Mucosa of stomach (tissue), 1 donor: ENCODE results near the gene ZBTB20.

ENCODE experiments used
- H3K27me3 ChIP-seq: one replicate; pipeline ENCODE4 v1.7.0; 2013; ENCODE audit warnings: mild to moderate bottlenecking, low read length; ENCODE audit not compliant: control insufficient read depth, insufficient read depth
- H3K36me3 ChIP-seq: one replicate; pipeline ENCODE4 v1.7.0; 2013; ENCODE audit warnings: low read length; ENCODE audit not compliant: control insufficient read depth, insufficient read depth
- H3K4me1 ChIP-seq: one replicate; pipeline ENCODE4 v1.7.0; 2013; ENCODE audit warnings: mild to moderate bottlenecking, low read length; ENCODE audit not compliant: control insufficient read depth, insufficient read depth
- H3K4me3 ChIP-seq: one replicate; pipeline ENCODE4 v1.7.0; 2013; ENCODE audit warnings: low read length
- H3K9ac ChIP-seq: one replicate; pipeline ENCODE4 v1.7.0; 2013; ENCODE audit warnings: mild to moderate bottlenecking, low read length, moderate library complexity
- H3K9me3 ChIP-seq: one replicate; pipeline ENCODE4 v1.7.0; 2013; ENCODE audit warnings: mild to moderate bottlenecking, low read length, moderate library complexity; ENCODE audit not compliant: control insufficient read depth
- donor health status: Pancreatic carcinoma.

The ZBTB20 gene

DNA sequence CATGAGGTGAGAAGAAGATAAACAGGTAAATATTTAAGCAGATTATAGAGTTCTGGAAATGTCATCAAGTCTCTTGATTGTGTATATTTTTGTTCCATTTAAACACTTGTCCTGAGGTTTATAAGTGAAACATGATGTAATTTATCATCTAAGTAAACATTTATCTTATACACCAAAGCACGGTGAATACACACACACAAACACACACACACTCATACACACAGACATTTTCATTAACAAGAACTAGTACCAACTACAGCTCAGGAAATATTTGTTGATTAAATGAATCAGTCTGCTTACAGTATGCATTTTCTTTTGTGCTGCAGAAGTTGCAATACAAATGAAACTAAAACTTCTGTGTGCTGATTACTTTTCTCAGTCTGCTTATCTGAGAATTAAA is 357.3 kb downstream of the ZBTB20 start:
- Histone ChIP-seq H3K9ac (no peak overlapping the region), H3K4me3 (no peak overlapping the region), H3K4me1 (no peaks in the 10 kb centered on the region), H3K36me3 (no peaks in the 10 kb centered on the region), H3K9me3 (no peaks in the 10 kb centered on the region), H3K27me3 (no peaks in the 10 kb centered on the region)

DNA sequence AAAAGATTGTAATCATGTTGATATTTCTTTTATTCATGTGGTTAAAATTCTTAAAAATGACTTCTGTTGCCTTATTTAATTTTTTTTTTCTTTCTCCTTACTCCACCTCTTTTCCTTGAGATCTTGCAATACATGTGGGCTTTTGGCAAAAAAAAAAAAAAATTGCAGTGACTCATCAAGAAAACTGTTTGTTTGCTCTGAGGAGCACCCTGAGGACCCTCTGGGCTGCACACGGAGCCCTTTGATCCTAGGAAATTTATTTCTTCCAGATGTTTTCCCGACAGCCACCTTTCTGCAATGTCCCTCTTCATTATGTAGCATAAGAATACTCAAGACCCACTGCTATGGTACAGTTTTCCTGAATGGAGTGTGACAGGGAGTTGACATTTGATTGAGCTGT is 371.7 kb downstream of the ZBTB20 start:
- Histone ChIP-seq H3K4me3 (no peak overlapping the region), H3K9ac (no peak overlapping the region), H3K36me3 (no peaks in the 10 kb centered on the region), H3K4me1 (no peaks in the 10 kb centered on the region), H3K27me3 (no peaks in the 10 kb centered on the region), H3K9me3 (no peaks in the 10 kb centered on the region)

DNA sequence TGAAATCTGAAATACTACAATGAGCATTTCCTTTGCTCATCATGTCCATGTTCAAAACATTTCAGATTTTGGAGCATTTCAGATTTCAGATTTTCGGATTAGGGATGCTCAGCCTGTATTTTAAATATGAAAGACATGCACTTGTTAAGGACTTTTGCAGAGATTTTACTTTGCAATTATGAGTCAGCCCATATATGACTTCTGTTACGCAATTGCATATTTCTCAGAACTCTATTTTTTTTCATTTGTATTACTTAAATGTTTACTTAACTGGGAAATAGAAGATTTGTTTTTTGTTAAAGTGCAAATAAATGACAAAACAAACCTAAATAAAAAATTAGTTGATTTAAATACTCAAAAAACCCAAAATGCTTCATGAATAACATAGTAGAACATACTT is 376.2 kb downstream of the ZBTB20 start:
- no peak overlapping the region for H3K4me3 ChIP-seq
- H3K4me1 ChIP-seq, result no peaks in the 10 kb centered on the region
- H3K9me3 ChIP-seq, result no peaks in the 10 kb centered on the region
- H3K9ac ChIP-seq, result no peak overlapping the region
- no peaks in the 10 kb centered on the region for H3K27me3 ChIP-seq
- no peaks in the 10 kb centered on the region for H3K36me3 ChIP-seq

DNA sequence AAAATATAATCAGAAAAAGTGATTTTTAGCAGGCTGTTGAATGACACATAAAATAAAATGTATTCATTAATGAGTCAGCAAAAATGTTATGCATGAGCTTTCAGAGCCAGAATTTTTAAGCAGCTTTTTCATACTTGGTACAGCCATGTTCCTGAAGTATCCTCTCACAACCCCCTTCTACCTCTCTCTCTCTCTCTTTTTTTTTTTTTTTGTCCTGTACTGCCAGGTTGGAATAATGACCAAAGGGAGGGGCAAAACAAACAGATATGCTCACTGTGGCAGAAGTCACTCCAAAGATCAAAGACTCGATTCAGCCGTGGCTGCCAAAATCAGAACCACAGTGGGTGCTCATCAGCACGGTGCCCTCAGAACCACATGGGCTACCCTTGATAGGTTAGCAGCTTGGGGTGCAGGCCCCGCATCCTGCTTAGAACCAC is 383.0 kb downstream of the ZBTB20 start:
- H3K9ac ChIP-seq, result no peak overlapping the region
- H3K4me3 ChIP-seq, result no peak overlapping the region
- H3K4me1 ChIP-seq, result peaks cover 10% of the 10 kb centered on the region
- H3K27me3 ChIP-seq, result no peaks in the 10 kb centered on the region
- no peaks in the 10 kb centered on the region for H3K9me3 ChIP-seq
- no peaks in the 10 kb centered on the region for H3K36me3 ChIP-seq

DNA sequence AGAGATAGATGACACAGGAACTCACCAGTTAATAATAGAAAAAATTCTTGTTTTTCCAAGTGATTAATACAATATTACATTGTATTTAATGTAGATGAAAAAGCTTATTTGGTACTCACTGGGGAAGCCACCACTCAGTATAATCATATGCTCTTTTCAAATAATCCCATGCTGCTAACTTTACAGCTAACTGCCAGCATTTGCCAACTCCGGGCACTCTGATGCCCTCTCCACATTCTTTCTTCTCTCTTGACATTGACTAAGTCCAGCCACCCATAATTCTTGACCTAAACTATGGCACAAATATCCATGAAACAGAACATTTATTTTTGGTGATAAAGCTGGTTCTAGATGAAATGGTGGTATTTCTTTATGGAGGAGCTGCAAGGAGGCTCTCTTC is 384.9 kb downstream of the ZBTB20 start:
- Histone ChIP-seq H3K4me1 (peaks cover 10% of the 10 kb centered on the region), H3K27me3 (no peaks in the 10 kb centered on the region), H3K9ac (no peak overlapping the region), H3K9me3 (no peaks in the 10 kb centered on the region), H3K36me3 (no peaks in the 10 kb centered on the region), H3K4me3 (no peak overlapping the region)

DNA sequence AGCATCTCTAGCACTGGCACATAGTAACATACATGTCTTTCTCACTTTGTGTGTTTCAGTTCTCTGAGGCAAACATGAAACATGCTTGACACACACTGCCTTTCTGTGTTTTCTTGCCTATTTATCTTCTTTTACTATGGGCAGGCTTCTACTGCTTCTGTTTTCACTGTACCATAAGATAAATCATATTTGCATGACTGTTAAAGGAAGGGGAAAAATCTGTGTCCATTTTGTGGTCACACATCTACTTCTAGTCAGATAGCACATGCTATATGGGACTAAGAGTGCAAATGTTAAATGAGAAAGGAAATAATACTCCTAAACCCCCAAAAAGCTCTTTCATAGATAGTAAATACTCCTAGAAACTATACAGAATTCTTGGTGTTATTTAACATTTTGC is 386.4 kb downstream of the ZBTB20 start:
- Histone ChIP-seq H3K4me1 (peaks cover 10% of the 10 kb centered on the region), H3K27me3 (no peaks in the 10 kb centered on the region), H3K36me3 (no peaks in the 10 kb centered on the region), H3K9me3 (no peaks in the 10 kb centered on the region), H3K4me3 (no peak overlapping the region), H3K9ac (no peak overlapping the region)

DNA sequence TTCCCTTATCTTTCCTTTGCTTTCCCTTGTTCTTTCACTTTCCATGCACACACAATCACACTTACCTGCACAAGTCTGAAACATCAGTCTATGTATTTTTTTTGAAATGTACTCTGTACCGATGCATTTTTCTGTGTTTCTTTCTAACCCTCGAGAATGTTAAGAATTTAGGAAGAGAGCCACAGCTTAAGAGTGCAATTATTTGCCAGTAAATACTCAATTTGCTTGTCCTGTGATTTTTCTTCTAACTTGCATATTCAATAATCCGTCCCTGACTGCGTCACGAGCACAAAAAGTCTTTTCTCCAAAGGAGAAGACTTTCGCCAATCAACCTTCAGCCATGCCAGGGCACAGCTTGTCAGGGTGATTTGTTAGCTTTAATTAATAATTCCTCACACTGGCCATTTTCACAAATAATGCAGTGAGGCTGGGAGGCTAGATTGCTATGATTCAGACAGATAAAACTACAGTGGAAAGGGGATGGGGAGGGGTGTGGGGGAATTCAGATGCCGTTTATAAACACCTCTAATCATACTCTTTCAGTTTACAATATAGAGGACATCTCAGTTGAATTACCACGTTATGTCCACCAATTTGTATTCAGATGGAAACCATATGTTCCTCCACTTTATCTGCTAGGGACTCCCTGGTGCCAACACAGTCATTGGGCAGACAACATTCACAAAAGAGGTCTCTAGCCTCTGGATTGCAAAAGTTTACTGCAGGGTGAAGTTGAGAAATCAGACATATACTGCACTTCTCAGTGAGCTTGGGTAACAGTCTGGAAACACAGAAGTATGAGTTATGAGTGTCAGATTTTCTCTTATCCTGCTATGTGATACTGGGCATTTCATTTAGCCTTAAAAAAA is 388.0 kb downstream of the ZBTB20 start:
- peaks cover 2% of the 10 kb centered on the region for H3K4me1 ChIP-seq
- no peaks in the 10 kb centered on the region for H3K27me3 ChIP-seq
- H3K9ac ChIP-seq, result peak overlapping the region; percentile 28
- no peaks in the 10 kb centered on the region for H3K36me3 ChIP-seq
- H3K9me3 ChIP-seq, result no peaks in the 10 kb centered on the region
- no peak overlapping the region for H3K4me3 ChIP-seq

DNA sequence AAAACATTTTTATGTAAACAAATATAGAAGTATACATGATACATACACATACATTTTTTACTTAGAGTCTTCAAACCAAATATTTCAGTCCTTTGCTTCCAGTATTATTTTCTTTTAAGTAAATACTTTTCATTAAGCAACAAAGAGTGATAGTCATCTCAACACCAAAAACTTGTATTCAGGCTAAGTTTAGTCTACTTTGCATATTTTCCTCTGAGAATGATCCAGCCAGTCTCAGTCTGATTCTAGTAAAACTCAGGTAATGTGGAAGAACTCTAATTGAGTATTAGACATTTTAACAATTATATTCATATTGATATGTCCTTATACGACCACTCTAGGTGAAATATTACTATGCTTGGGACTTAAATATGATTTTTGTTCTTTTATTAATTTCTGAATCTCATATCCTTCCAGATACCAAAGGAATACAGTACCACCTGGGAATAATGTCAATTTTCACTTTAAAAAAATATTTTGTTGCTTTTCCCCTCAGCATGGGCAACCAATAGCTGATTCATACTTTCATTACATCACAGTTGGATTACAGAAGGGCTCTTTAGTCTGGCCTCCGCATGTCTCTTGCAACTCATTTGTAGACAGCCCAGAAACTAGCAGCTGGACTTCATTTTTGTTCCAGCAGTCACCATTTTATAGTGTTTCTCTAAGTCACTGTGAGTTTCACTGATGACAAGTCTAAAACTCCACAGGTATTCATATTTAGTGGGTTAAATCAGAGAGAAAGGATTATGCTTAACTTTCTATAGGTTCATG is 390.4 kb downstream of the ZBTB20 start:
- Histone ChIP-seq H3K4me3 (no peak overlapping the region), H3K27me3 (no peaks in the 10 kb centered on the region), H3K9me3 (no peaks in the 10 kb centered on the region), H3K36me3 (no peaks in the 10 kb centered on the region), H3K4me1 (no peaks in the 10 kb centered on the region), H3K9ac (no peak overlapping the region)

DNA sequence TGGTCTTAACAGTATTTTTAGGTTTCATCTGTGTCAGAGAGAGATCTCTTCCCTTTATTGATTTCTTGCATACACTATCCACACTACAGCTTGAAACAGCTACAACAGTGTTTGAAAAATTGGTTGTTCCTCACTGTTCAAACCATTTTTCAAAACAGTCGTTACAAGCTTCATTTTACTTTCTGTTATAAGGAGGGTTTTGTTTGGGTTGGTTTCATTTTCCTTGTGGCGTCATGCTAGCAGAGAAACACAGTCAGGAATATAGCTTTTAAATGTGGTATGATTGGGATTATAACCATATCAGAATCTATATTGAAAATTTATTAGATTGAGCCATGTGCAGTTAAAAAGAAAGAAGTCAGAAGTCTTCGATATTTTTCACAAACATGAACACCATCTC is 400.6 kb downstream of the ZBTB20 start:
- Histone ChIP-seq H3K4me3 (no peak overlapping the region), H3K9me3 (no peaks in the 10 kb centered on the region), H3K4me1 (peaks cover 9% of the 10 kb centered on the region), H3K27me3 (no peaks in the 10 kb centered on the region), H3K9ac (peak overlapping the region; percentile 33), H3K36me3 (no peaks in the 10 kb centered on the region)

DNA sequence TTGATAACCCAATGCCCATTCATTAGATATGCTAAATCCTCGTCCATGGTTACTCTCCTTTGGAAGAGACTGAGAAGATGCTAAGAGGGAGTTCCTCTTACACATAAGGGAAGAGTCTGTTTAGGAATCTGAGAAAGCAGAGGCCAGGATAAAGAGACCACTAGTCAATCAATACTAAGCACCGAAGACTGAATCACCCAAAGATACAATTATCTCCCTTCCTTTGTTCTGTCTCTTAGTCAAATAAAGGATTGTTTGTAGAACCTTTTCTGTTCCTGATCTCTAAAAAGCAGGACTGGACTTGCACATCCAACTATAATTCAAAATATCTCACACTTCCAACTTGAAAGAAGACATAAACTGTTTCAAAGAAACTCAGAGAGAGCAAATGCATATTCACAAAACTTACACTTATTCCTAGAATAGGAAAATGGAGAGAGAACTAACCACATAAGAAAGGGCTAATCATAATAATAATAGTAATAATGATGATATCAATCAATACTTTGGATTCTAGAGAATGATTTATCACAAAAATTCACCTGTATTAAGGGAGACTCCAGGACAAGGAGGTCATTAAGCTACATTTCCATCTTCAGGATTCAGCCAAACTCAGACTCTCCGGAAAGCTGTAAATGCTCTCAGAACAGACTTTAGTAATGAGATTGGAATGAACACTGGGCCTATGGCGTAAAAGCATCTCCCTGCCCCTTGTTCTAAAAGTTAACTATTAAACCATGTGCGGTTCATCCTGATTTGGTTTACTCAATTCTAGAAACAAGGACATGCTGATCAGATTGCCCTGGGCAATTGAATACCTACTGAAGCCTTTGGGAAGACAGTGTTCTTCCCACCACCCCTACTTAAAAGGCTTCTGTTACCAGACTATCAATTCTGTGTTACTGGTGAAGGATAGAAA is 401.5 kb downstream of the ZBTB20 start:
- Histone ChIP-seq H3K9ac (peak overlapping the region; percentile 13), H3K9me3 (no peaks in the 10 kb centered on the region), H3K27me3 (no peaks in the 10 kb centered on the region), H3K36me3 (no peaks in the 10 kb centered on the region), H3K4me1 (peaks cover 9% of the 10 kb centered on the region), H3K4me3 (no peak overlapping the region)

DNA sequence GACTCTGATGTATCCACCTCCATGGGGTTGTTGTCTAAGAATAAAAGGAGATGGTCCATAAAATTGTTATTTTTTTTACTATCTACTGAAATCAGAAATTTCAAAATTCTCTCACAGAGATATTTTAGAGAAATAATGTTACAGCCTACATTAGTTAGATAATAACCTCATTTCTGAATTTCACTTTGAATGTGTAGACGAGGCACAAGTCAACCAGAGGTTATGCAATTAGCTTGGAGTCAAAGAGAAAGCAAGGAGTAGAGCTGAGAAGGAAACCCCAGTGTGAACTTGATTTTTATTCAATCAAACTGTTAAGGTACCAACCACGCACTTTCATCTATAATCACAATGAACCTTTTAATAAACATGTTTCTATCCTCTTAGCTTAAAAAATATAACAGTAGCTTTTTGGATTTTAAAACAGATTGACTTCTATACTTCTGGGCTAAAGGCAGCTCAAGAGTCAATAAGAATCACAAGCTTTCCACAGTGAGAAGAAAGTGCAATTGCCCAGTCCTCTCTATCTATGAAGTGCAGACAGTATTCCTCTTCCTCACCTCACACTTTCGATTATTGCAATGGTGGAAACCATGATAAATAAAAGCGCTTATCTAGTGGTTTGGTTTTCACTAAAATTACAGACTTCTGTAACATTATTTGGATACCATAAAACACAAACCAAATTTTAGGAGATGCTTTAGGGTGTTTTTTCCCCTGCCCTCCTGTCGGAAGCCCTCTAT is 403.2 kb downstream of the ZBTB20 start:
- Histone ChIP-seq H3K9me3 (no peaks in the 10 kb centered on the region), H3K4me1 (peaks cover 9% of the 10 kb centered on the region), H3K4me3 (no peak overlapping the region), H3K9ac (no peak overlapping the region), H3K36me3 (no peaks in the 10 kb centered on the region), H3K27me3 (no peaks in the 10 kb centered on the region)
